Measurements from ENCODE around the gene NSF. TPM values are rescaled to one million over a fixed set of nuclear protein-coding genes. Genes with fewer than 3 reads are reported as not detected.

Gene NSF
- total and polyA plus RNA-seq, 8 donors, result 26.9 to 61.8 (median 32.0) TPM

GRCh38 chr17:46796956-46797530 lies 206.6 kb downstream of the NSF start:
- Histone ChIP-seq H3K4me3 (no peak overlapping the region), H3K27ac (no peak overlapping the region), H3K27me3 (peaks cover 0 to 39% of the 10 kb centered on the region in 2 donors), H3K9me3 (no peaks in the 10 kb centered on the region), H3K4me1 (no peaks in the 10 kb centered on the region), H3K36me3 (no peaks in the 10 kb centered on the region)
- no peak for ATAC-seq
- DNase-seq, result no peak
- no peak for TF ChIP-seq CTCF (IDR thresholded peaks at IDR 0.05)
- intact Hi-C loops (cut with DNase I), result no loop called here

GRCh38 chr17:46800573-46800972 lies 210.1 kb downstream of the NSF start:
- Histone ChIP-seq H3K9me3 (no peaks in the 10 kb centered on the region), H3K27me3 (peaks cover 0 to 13% of the 10 kb centered on the region in 2 donors), H3K27ac (no peak overlapping the region), H3K4me3 (no peak overlapping the region), H3K4me1 (no peaks in the 10 kb centered on the region), H3K36me3 (no peaks in the 10 kb centered on the region)
- TF ChIP-seq CTCF (IDR thresholded peaks at IDR 0.05), result no peak
- DNase-seq (no peak), ATAC-seq (no peak)
- intact Hi-C loops (cut with DNase I), result no loop called here

GRCh38 chr17:46802800-46803199 lies 212.3 kb downstream of the NSF start:
- H3K36me3 ChIP-seq, result no peaks in the 10 kb centered on the region
- no peak overlapping the region for H3K4me3 ChIP-seq
- TF ChIP-seq CTCF (IDR thresholded peaks at IDR 0.05), result no peak
- H3K27ac ChIP-seq, result no peak overlapping the region
- DNase-seq (no peak), ATAC-seq (no peak)
- no peaks in the 10 kb centered on the region for H3K9me3 ChIP-seq
- intact Hi-C loops (cut with DNase I), result no loop called here
- no peaks in the 10 kb centered on the region for H3K27me3 ChIP-seq
- no peaks in the 10 kb centered on the region for H3K4me1 ChIP-seq

- intact Hi-C loops (cut with DNase I), result no loop called here
- H3K27me3 ChIP-seq, result no peaks in the 10 kb centered on the region
- no peak for DNase-seq
- no peaks in the 10 kb centered on the region for H3K4me1 ChIP-seq
- H3K4me3 ChIP-seq, result no peak overlapping the region
- H3K27ac ChIP-seq, result no peak overlapping the region
- TF ChIP-seq CTCF (IDR thresholded peaks at IDR 0.05), result no peak
- no peaks in the 10 kb centered on the region for H3K9me3 ChIP-seq
- ATAC-seq, result no peak
- no peaks in the 10 kb centered on the region for H3K36me3 ChIP-seq
Observed at GRCh38 chr17:46803544-46803943, 213.1 kb downstream of the NSF start.

GRCh38 chr17:46805771-46806170 lies 215.3 kb downstream of the NSF start:
- intact Hi-C loops (cut with DNase I), result no loop called here
- no peak for TF ChIP-seq CTCF (IDR thresholded peaks at IDR 0.05)
- Histone ChIP-seq H3K4me3 (no peak overlapping the region), H3K27me3 (peaks cover 0 to 2% of the 10 kb centered on the region in 2 donors), H3K36me3 (no peaks in the 10 kb centered on the region), H3K9me3 (no peaks in the 10 kb centered on the region), H3K27ac (no peak overlapping the region), H3K4me1 (no peaks in the 10 kb centered on the region)
- no peak for ATAC-seq
- DNase-seq, result no peak

Other genes with a start within 250 kb of the NSF start
- gene ARL17B, start 228.9 kb upstream of the NSF start, total RNA-seq, result 10 to 100 TPM; 16.2 to 31.7 TPM
- 10 to 100 TPM; 11.9 to 32.1 (median 20.8) TPM for gene ARL17B, start 228.9 kb upstream of the NSF start, polyA plus RNA-seq (ENCODE audit: insufficient read length in 6 of 6)
- 10 to 100 TPM in 1 of 2 donors, 1 to 10 TPM in 1; 6.9 to 12.4 TPM for gene LRRC37A2, start 78.2 kb upstream of the NSF start, total RNA-seq
- 10 to 100 TPM; 41.6 to 78.2 (median 51.2) TPM for gene LRRC37A2, start 78.2 kb upstream of the NSF start, polyA plus RNA-seq (ENCODE audit: insufficient read length in 6 of 6)
- gene ARL17A, start 11.0 kb upstream of the NSF start, total RNA-seq, result 10 to 100 TPM; 20.8 to 27.7 TPM
- gene ARL17A, start 11.0 kb upstream of the NSF start, polyA plus RNA-seq (ENCODE audit: insufficient read length in 6 of 6), result 10 to 100 TPM; 37.6 to 59.8 (median 48.8) TPM
- gene WNT3, start 228.0 kb downstream of the NSF start, total RNA-seq, result 1 to 10 TPM; 1.7 to 3.0 TPM
- 1 to 10 TPM; 1.8 to 2.4 (median 2.4) TPM for gene WNT3, start 228.0 kb downstream of the NSF start, polyA plus RNA-seq (ENCODE audit: insufficient read length in 6 of 6)

All from left lung (tissue), 10 donors.